Stimulated activated CD4-positive, alpha-beta T cell treated with anti-CD3 and anti-CD28 coated beads, Interleukin-1b, Interleukin-23, amount 100 ng/mL, for 4 hours (primary cell): ENCODE data around the gene ZBTB37.
"Not testable (repeated sequence)": the region's sequence is repeated elsewhere in the genome, so short reads cannot be mapped to it uniquely, and the experiment has no call there.

Experiments
- DNase-seq, 2 donors: peaks; one replicate each; pipeline ENCODE4 v3.0.0-alpha.2; 2020; ENCODE audit warnings: low read depth in 2 of 2

ZBTB37 gene

DNA sequence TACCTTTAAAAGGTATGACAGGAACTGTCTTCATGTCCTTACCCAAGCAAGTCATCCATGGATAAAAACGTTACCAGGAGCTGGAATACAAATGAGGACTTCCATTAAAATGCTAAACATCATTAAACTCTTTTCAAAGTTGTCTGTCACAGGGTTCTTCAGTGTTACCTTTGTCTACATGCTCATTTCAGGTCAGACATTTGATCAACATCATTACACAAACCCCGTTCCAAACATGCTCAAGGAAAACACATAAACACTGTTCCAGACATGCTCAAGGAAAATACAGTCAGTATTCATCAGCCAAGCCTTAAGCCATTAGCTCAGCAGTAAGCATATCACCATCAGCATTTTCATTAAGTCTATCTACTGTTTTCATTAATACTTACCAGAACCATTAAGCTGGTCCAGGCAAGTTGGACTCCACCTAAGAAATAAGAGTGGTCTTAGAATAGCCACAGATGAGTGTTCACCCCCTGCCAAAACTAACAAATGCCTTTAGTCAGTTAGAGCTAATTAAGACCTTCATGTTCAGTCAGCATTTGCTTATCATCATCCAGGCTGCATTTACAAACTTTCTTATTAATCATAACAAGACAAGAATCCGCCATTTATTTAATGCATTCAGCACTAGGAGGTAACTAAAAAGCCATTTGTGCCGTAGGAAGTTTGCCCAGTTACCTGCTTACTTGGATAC, 2.6 kb upstream of the ZBTB37 start:
- DNase-seq = no peak

DNA sequence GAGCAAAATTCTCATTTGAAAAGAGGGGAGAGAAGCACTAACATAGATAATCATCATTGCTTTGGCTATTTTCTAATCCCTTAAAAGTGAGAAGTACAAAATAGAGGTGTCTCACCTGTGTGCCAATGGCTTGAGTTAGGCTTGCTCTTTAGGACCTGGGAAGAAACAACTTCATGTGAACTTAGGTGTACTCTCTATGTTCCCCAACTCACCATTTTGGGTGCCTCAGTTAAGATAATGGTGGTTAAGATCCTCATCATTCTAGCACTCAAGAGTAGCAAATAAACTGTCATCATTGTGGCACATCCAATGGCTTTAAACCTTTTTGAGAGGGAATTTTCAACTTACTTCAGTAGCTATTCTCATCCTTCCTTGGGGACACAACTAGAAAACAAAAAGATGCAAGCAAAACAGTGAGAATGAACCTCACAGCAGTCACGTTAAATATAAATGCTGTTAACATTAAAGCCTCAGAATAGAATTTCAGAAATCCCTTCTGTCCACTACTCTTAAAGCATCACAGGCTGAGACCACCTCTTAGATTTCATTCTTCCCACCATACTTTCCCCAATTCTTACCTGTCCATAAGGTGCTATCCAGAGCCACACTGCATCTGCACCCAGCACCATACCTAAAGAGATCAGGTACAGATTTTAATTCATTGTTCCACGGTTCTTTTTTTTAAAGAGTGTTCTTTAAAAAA, 1.6 kb upstream of the ZBTB37 start:
- no peak for DNase-seq

DNA sequence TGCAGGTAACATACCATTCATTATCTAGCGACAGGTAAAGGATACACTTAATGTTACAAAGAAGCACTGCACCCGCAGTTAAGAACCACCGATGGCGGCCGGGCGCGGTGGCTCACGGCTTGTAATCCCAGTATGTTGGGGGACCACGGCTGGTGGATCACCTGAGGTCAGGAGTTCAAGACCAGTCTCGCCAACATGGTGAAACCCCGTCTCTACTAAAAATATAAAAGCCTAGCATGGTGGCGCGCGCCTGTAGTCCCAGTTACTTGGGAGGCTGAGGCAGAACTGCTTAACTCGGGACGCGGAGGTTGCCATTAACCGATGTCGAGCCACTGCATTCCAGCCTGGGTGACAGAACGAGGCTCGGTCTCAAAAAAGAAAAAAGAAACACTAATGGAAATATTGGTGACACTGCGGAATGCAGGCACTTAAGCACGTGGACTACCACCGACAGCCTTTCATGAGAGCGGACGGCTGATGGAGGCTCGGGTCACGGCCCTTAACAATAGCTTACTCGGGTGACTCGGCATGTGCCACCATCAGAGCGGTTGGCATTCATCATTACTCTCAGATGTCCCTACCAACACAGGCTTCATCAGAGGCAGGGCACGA, 933 bp upstream of the ZBTB37 start:
- no peak for DNase-seq

DNA sequence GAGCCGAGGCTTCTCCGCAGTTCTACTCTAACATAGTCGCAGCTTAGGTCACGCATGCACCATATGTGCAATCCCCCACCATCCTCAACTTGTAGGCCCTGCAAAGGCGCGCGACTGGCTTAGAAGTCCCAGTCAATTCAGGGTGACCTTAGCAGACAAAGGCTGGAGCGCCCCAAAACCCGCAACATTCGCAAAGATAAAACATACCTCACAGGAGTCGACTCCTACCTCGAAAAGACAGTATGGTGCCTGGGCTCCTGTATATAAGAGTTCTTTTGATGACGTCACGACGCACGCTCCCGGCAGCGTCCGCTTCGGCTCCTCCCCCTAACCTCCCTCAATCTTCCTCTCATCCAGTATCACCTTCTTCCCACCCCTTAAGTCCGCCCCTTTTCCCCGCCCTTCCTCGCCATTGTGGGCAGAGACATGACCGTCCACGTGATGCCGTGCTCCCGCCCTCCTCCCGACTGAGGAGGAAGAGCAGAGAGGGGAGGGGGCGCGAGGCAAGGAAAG, 371 bp upstream of the ZBTB37 start, which contains the start of gene GAS5:
Gene GAS5 (minus strand): TSS at position 237 of the 513 bp plus-strand sequence.
- peak; percentile 98 to 99 for DNase-seq

DNA sequence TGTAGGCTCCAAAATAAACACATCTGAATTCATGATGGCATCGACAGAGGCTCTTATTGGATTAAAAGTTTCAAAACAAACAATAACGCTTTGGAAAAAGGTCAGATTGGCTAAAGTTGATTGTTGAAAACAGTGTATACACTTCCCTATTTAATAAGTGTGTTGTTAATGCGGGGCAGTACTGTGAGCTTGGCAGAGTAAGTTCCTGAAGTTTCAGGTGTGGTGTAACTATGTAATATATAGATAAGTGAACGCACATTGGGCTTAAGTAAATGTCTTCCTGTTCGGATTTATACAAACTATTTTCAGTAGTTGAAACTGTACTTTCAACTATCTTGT, 810 bp downstream of the ZBTB37 start:
- no peak for DNase-seq

DNA sequence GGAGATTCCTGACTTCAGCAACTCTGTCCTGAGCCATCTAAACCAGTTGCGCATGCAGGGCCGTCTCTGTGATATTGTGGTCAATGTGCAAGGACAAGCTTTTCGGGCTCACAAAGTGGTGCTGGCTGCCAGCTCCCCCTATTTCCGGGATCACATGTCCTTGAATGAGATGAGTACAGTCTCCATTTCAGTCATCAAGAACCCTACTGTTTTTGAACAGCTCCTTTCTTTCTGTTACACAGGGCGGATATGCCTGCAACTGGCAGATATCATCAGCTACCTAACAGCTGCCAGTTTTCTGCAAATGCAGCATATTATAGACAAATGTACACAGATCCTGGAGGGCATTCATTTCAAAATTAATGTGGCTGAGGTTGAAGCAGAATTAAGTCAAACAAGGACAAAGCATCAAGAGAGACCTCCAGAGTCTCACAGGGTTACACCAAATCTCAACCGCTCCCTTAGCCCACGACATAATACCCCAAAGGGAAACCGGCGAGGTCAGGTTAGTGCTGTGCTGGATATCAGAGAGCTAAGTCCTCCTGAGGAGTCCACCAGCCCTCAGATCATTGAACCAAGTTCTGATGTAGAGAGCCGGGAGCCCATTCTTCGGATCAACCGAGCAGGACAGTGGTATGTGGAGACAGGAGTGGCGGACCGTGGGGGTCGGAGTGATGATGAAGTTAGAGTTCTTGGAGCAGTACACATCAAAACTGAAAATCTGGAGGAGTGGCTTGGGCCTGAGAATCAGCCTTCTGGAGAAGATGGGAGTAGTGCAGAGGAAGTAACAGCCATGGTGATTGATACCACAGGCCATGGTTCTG, 2.3 kb downstream of the ZBTB37 start:
- DNase-seq = no peak

DNA sequence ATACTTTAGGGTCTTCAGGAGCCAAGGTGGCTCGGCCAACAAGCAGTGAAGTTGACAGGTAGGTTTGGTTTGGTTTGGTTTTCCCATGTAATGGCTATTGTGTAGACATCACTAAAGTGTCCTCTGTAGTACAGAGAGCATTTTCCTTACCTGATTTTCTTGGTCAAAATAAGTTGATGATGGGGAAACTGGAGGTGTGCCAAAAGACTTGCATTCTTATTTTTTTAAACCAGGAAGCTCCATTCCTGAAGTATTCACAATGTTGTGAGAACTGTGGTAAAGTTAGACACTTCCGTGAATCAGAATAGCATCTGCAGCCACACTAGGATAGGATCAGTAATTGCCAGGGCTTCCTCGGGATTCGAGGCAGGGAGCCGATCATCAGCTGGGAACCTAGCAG, 2.9 kb downstream of the ZBTB37 start:
- DNase-seq = no peak

DNA sequence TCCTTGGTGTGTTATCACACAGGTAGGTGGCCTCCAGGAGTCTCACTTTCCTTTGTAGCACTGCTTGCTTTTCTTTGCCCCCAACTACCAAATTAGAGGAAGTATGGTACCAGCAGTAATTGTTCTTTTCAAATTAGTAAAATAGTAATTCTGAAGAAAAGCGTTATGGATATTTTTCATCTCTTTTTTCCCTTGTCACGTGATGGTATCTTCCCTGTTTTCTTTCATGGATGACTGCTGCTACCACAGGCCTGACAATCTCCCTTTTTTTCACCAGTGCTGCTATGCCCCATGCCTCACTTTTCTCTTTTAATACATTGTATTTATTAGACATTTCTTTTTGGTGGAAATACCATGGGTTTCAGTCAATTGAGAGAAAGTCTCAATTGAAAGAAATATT, 3.3 kb downstream of the ZBTB37 start:
- DNase-seq = no peak

DNA sequence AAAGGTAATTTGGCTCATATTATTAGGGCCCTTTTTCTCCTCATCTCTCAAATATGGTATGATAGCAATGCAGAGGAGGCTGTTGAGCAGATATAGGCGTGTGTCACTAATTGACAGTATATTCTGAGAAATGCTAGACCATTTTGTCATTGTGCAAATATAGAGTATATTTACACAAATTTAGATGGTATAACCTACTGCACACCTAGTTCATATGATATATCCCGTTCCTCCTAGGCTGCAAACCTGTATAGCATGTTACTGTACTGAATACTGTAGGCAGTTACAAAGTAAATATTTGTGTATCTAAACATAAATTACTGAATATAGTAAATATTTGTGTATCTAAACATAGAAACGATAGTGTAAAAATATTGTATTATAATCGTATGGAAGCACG, 8.6 kb downstream of the ZBTB37 start:
- no peak for DNase-seq

DNA sequence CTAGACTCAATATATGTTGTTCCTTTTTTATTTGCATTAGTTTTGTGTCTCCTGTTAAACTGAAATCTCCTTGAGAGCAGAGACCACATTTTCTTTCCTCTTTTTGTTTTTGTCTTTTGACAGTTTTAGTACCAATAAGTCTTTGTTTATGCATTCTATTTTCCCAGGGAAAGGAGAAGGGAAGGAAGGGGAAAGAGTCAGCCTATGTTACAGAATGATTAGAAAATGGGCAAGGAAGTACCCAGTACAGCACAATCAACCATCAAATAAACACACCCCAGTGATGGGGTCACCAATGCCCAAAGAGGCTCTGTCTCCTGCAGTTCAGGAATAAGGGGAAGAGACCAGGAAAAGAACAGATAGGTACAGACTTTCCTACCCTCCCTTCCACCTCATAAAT, 10.1 kb downstream of the ZBTB37 start:
- no peak for DNase-seq

DNA sequence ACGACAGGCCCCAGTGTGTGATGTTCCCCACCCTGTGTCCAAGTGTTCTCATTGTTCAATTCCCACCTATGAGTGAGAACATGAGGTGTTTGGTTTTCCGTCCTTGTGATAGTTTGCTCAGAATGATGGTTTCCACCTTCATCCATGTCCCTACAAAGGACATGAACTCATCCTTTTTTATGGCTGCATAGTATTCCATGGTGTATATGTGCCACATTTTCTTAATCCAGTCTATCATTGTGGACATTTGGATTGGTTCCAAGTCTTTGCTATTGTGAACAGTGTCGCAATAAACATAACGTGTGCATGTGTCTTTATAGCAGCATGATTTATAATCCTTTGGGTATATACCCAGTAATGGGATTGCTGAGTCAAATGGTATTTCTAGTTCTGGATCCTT, 12.9 kb downstream of the ZBTB37 start:
- not testable (repeated sequence) for DNase-seq

DNA sequence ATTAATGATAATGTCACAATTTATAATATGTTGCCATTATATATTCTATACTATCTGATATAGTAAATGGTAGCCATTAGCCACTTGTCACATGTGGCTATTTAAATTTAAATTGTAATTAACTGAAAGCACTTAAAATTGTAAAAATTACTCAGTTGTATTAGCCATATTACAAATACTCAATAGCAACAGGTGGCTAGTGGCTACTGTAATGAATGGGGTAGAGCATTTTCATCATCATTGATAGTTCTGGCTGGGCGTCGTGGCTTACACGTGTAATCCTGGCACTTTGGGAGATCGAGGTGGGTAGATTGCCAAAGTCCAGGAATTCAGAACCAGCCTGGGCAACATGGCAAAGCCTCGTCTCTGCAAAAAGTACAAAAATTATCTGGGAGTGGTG, 16.5 kb downstream of the ZBTB37 start:
- no peak for DNase-seq

DNA sequence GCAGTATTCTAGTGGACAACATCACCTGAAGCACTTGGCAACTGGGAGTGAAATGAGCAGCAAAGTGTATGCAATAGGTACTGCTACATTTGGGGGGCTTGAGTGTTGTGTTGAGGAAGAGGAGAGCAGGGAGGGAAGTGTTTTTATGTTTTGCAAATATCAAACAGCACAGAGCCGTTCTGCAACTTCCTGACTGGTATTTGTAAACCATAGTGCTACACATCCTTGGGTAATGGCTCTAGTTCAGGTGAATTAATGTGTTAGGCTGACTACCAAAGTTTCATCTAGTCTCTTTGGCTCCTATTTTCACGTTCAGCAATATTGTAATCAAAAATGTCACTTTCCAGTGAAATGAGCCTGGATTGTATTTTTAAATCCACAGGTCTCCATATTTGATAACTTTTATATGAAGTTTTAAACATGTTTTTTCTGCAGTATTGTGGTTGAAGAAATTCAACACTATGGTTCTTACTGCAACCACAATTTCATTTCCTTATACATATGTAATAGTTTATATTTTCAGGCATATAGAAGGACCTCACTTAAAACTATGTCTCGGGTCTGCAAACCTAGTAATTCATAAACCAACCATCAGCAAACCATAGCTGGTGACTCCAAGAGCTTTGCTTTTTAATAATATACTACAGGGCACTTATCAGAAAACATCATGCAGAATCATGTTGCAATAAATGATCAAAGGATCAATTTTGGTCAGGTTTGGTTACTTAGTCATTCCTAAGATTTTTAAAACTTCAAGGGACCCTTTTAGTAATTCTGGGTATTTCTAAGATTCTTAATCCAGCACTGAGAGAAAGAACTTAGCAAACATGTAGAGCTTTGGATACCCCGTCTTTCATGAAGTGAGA, 18.8 kb downstream of the ZBTB37 start:
- no peak for DNase-seq

DNA sequence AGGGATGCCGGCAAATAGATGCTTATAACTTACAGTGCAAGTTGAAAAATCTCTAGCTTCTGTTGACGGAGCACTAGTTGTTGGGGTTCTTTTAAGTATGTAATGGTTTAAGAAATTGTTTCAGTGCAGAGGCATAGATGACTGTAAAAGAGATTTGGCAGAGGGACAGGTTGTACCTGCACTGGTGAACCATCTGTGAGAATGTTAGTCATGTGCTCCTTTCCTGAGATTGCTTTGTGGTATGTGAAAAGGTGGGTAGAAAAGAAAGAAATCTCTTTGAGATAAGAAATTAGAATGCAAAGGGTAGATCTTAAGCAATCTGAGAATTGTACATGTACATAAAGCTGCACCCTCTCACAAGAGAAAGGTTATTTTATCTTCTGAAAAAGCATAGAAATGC, 19.4 kb downstream of the ZBTB37 start:
- DNase-seq = no peak

DNA sequence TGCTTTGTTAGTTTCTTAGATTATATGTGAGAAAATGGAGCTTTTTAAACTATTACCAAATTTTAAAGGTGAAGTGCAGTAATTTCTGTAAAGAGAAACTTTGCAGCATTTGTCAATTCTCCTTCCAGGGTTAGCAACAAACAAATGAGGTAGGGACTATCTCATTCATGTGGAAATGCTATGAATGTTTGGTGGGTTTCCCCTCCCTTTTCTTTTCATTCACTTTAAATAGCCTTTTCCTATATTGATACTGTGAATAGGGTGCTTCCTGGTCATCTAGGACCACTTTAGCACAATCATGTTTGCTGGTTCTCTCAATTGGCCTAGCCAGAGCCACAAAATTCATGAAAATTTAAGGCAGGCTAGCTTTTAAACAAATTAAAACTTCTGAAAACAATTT, 20.6 kb downstream of the ZBTB37 start:
- no peak for DNase-seq

DNA sequence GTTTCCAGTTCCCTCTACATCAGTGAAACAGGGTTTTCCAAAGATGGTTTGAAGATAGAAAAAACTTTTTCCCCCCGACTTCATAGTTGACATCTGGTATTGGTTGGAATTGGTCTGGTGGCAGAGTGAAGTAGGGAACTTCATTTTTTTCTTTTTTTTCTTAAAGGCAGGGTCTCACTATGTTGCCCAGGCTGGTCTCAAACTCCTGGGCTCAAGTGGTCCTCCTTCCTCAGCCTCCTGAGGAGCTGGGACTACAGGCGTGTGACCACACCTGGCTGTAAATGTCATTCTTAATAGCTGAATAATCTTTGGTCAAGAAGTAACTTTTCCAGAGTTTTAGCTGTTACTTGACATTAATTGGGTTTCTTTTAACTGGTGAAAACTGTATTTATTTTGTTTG, 21.7 kb downstream of the ZBTB37 start:
- DNase-seq = no peak

DNA sequence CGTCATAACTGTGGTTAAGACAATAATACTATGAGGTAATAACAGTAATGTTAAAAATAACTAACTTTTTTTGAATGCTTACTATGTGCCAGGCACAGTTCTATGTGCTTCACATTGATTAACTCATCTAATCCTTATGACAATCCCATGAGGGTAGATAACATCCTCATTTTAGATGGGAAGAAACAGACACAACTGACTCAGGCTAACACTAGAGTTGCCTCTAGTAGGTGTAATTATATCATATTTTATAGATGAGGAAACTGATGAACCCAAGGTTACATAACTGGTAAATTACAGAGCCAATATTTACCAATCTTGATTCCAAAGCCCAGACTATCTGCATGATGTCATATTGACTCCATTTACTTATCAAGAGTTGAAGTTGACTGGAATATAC, 25.4 kb downstream of the ZBTB37 start:
- DNase-seq = no peak

DNA sequence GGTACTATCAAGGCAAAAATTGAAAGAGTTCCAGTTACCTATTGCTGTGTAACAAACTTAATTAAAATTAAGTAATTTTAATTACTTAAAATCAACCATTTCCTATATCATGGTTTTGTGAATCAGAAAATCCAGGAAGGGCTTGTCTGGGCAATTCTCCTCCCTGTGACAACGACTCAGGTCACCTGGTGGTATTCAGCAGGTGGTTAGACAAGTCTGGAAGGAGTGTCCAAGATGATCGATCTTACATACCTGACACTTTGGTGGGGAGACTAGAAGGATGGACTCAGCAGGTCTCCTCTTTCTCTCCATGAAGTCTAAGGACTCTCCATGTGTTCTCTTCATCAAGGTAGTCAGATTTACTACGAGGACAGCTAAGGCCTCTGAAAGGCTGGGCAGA, 26.0 kb downstream of the ZBTB37 start:
- no peak for DNase-seq

DNA sequence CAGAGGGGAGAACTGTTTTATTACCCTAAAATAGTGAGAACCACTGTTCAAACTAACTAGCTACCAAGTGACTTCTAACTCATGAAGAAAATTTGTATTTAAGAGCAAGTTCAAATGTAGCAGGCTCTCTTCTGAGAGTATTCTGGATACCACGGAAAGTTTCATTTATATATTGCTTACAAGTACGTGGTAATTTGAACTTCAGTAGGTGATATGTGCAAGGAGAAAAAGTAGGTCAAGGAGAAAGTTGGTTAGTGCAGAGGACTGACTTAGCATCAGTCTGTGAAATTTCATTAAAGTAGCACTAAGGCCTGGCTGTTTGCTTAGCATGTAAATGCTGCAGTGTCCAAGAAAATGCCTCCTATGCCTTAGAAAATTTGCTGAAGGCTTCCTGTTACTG, 32.2 kb downstream of the ZBTB37 start:
- DNase-seq = no peak

DNA sequence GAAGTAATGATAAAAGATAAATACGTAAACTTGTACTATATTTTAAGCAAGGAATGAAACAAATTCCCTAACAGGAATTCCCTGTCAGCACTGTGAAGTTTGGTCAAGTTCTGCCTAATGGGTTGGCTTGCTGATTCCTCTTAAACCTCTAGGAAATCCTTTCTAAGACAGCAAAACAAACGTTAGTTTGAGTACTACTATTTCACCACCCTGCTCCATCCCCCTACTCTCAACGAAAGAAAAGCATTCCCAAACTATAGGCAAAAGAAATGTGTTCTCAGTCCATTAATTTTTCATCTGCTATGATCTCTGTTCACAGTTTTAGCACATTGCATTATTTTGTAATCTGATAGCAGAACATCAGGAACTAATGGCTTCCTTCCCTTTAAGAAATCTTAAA, 32.8 kb downstream of the ZBTB37 start:
- no peak for DNase-seq

DNA sequence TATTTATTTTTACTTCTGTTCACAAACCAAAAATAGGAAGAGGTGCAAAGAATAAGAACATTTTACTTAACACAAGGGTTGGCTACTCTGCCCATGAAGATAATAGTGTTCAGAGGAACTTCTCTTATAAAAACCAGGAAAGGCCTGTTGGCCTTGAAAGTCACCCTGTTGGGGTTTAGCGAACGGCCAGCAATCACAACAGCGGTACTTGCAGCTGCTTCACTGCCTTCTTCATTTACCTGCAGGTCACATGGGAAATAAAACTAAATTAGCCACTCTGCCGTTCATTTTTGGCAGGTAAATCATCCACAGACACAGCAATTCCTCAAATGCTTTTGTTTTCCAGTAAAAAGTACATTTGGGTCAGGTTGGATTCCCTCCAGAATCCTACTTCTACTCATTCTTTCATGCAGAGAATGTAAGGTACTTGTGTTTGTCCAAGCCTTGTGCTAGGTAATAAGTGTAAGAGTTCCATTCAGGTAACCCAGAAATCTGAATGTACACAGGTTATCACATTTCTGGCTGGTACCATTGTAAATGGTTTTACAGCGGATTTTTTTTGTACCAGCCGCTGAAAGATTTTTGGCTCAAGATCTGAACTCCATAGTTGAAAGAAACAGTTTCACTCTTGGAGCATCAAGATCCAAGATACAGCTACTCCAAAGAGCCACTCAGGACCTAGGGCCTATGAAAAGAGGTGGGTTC, 35.8 kb downstream of the ZBTB37 start:
- DNase-seq = no peak
